ENCODE measurements around the gene PCNA. TPM values are rescaled to one million over a fixed set of nuclear protein-coding genes. Genes with fewer than 3 reads are reported as not detected.

Gene PCNA
- total and polyA plus RNA-seq, 2 of the 4 experiments (the other 2 are of a cell fraction), result 155 to 213 TPM

GRCh38 chr20:5161536-5162164, 41.9 kb upstream of the PCNA start:
- no peak overlapping the region for H2AFZ ChIP-seq (replicated peaks; ENCODE audit: low read length, poor library complexity)
- H2AK9ac ChIP-seq (replicated peaks; ENCODE audit: low read depth, low read length, poor library complexity), result no peak overlapping the region
- no peak overlapping the region for H3K27ac ChIP-seq (ENCODE audit: insufficient read depth, low read length)
- no peak overlapping the region for H3K4me3 ChIP-seq (ENCODE audit: insufficient read depth, low read depth, low read length)
- 93% methylated on average over 3 of the region's 6 CpGs; no CpG with 5 or more reads in 1 of the 2 experiments for WGBS, 2 experiments (ENCODE audit: extremely low coverage in 2 of 2, insufficient read length in 1 of 2)
- H2AK5ac ChIP-seq (ENCODE audit: low read depth, low read length), result no peak overlapping the region
- H3K9ac ChIP-seq (ENCODE audit: low read depth, low read length), result no peak overlapping the region
- intact Hi-C loops (cut with micrococcal nuclease), result no loop called here
- ATAC-seq (ENCODE audit: low read depth) (no peak), DNase-seq (no peak)
- no peak overlapping the region for H3K18ac ChIP-seq (ENCODE audit: low read depth, low read length)
- H4K20me1 ChIP-seq (ENCODE audit: insufficient read depth, low read length), result peaks cover 25% of the 10 kb centered on the region
- no peaks in the 10 kb centered on the region for H3K27me3 ChIP-seq (ENCODE audit: control insufficient read depth, insufficient read depth, low read length)
- dilution Hi-C loops (cut with HindIII; ENCODE audit: low sequenced_read_pairs, unreplicated experiment), result no loop called here
- no peak overlapping the region for H3K14ac ChIP-seq (replicated peaks; ENCODE audit: low read depth, low read length)
- H3K56ac ChIP-seq (ENCODE audit: extremely low read depth, insufficient read depth, low read length), result no peak overlapping the region
- no peak overlapping the region for H3K4me2 ChIP-seq (ENCODE audit: low read depth, low read length)
- H4K5ac ChIP-seq (ENCODE audit: low read depth, low read length), result no peak overlapping the region
- no peak overlapping the region for H2BK15ac ChIP-seq (ENCODE audit: low read depth, low read length)
- H3K9me3 ChIP-seq (ENCODE audit: control insufficient read depth, insufficient read depth, low read length), result 0 out of 2 replicates have a peak, but pooled peaks cover 2% of the 10 kb centered on the region
- no peak overlapping the region for H2BK5ac ChIP-seq (ENCODE audit: low read depth, low read length, poor library complexity, severe bottlenecking)
- H3K4me1 ChIP-seq (ENCODE audit: control insufficient read depth, insufficient read depth, low read length), result peaks cover 4% of the 10 kb centered on the region
- H3K23ac ChIP-seq (ENCODE audit: low read depth, low read length), result no peak overlapping the region
- H2BK120ac ChIP-seq (ENCODE audit: low read depth, low read length), result no peak overlapping the region
- no peak overlapping the region for H2BK20ac ChIP-seq (ENCODE audit: low read depth, low read length)
- H3K79me1 ChIP-seq (ENCODE audit: low read depth in 1 of 2, low read length in 2 of 2), result peaks cover 60 to 82% of the 10 kb centered on the region in 2 experiments
- no peak overlapping the region for H4K8ac ChIP-seq (ENCODE audit: low read depth in 2 of 2, low read length in 2 of 2)
- CTCF ChIA-PET, result no interaction called here
- no peak for TF ChIP-seq RCOR1 (IDR thresholded peaks at IDR 0.05; ENCODE audit: insufficient replicate concordance, low read length)
- TF ChIP-seq NFE2L2 (IDR thresholded peaks at IDR 0.05; ENCODE audit: low read depth, low read length), result no peak
- TF ChIP-seq BHLHE40 (IDR thresholded peaks at IDR 0.05; ENCODE audit: low read depth, low read length), result no peak
- no peak for TF ChIP-seq CEBPB (IDR thresholded peaks at IDR 0.05; ENCODE audit: low read depth, low read length)
- TF ChIP-seq FOS (IDR thresholded peaks at IDR 0.05; ENCODE audit: low read depth, low read length), result no peak
- no peak for TF ChIP-seq CHD1 (IDR thresholded peaks at IDR 0.05; ENCODE audit: low read depth, low read length)
- no peak for TF ChIP-seq RFX5 (IDR thresholded peaks at IDR 0.05; ENCODE audit: low read depth, low read length)
- no peak for TF ChIP-seq CTCF (conservative IDR thresholded peaks at IDR 0.05; ENCODE audit: low read depth, low read length)
- no peak for TF ChIP-seq ELK1 (IDR thresholded peaks at IDR 0.05; ENCODE audit: borderline replicate concordance, low read depth, low read length)
- no peak for TF ChIP-seq MAFK (IDR thresholded peaks at IDR 0.05; ENCODE audit: low read depth, low read length)
- no peak for TF ChIP-seq POLR2A (IDR thresholded peaks at IDR 0.05; ENCODE audit: low read depth, low read length)
- no peak for TF ChIP-seq MAZ (IDR thresholded peaks at IDR 0.05; ENCODE audit: borderline replicate concordance, low read depth, low read length)
- TF ChIP-seq RAD21 (IDR thresholded peaks at IDR 0.05; ENCODE audit: low read length), result no peak
- TF ChIP-seq USF2 (IDR thresholded peaks at IDR 0.05; ENCODE audit: low read depth, low read length), result no peak
- no peak for TF ChIP-seq MXI1 (IDR thresholded peaks at IDR 0.05; ENCODE audit: borderline replicate concordance, low read depth, low read length)
- in situ Hi-C loops (cut with MboI; ENCODE audit: low sequenced_read_pairs), result no loop called here
- no peak overlapping the region for H3K4ac ChIP-seq (ENCODE audit: low read depth, low read length)
- H3K36me3 ChIP-seq (ENCODE audit: control insufficient read depth, insufficient read depth, low read length), result no peaks in the 10 kb centered on the region
- H4K91ac ChIP-seq (ENCODE audit: insufficient read depth, low read depth, low read length), result no peak overlapping the region
- POLR2A ChIA-PET (ENCODE audit: unreplicated experiment), result no interaction called here
- BruUV-seq (replicated peaks), result no TSS peak
- H3K9me1 ChIP-seq (ENCODE audit: insufficient read depth, low read length), result peaks cover 11% of the 10 kb centered on the region
